Measurements from ENCODE around the gene NAA80. TPM values are rescaled to one million over a fixed set of nuclear protein-coding genes. Genes with fewer than 3 reads are reported as not detected.

The NAA80 gene, protein sequence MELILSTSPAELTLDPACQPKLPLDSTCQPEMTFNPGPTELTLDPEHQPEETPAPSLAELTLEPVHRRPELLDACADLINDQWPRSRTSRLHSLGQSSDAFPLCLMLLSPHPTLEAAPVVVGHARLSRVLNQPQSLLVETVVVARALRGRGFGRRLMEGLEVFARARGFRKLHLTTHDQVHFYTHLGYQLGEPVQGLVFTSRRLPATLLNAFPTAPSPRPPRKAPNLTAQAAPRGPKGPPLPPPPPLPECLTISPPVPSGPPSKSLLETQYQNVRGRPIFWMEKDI
- total RNA-seq (2014; rRNA removed; shearing (Covaris generic)): 14.2 and 15.3 TPM in 2 replicates

DNA sequence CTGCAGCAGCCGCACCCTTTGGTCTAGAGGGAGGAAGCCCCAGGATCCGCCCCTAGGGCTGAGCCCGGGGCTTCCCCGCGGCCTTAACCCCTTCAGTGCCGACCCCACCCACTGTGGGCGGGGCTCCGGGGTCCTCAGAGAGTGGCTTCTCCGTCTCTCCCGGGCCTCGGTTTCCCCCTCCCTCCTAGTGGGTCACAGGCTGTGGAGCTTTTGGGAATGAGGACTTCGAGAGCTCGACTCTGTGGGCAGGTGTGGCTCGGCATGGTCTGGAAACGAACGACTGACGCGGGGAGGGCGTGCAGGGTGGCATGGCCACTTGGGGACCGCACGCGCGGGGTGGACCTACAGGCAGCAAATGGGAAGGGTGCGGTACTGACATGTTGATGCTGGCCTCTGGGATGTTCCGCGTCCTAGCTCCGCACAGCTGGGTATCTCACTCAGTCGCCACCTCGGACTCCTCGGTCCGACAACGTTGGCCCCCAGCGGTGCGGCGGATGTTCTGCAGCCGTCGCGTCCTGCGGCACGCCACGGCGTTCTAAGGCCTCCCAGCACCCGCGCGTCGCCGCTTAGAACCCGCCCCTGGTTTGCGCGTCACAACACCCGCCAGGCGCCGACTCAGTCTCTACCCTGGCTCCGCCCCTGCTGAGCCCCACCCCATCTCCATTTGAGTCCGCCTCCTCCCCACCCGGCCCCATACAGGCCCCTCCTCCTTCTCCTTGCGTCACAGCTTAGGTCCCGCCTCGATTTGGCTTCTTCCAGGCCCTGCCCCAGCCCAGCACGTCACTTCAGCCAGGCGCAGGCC, at the start of gene NAA80, which contains the start of gene HYAL3:
Gene NAA80 (minus strand): TSS at position 570 of the 802 bp plus-strand sequence. CDS start 1,942 bp downstream, outside the sequence.
Gene HYAL3 (minus strand): TSS at position 570 of the 802 bp plus-strand sequence. CDS start 3,803 bp downstream, outside the sequence.
- DNase-seq (ENCODE audit: low spot score): peak; percentile 96

DNA sequence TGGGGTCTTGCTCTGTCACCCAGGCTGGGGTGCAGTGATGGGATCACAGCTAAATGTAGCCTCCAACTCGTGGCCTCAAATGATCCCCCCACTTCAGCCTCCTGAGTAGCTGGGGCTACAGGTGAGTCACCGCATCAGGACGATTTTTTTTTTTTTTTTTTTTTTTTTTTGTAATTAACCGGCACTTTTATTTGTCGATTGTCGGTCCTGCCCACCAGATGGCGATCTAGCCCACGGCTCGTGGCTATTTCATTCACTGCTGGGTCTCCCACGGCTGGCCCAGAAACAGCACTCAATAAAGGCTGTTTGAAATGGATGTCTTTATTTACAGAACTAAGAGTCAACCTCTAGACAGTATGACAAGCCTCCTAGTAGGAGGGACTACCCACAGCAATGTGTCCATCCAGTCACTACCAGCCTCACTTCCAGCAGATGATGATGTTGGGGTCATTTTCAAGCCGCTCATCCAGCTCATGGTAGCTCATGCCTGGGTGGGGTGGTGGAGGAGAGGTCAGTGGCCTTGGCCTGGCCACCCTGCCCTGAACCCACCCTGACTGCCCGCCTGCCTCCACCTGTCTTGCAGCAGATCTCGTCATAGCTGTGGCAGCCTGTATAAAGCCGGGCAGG, 48.1 kb upstream of the NAA80 start:
- peak; percentile 74 for DNase-seq (ENCODE audit: low spot score)

DNA sequence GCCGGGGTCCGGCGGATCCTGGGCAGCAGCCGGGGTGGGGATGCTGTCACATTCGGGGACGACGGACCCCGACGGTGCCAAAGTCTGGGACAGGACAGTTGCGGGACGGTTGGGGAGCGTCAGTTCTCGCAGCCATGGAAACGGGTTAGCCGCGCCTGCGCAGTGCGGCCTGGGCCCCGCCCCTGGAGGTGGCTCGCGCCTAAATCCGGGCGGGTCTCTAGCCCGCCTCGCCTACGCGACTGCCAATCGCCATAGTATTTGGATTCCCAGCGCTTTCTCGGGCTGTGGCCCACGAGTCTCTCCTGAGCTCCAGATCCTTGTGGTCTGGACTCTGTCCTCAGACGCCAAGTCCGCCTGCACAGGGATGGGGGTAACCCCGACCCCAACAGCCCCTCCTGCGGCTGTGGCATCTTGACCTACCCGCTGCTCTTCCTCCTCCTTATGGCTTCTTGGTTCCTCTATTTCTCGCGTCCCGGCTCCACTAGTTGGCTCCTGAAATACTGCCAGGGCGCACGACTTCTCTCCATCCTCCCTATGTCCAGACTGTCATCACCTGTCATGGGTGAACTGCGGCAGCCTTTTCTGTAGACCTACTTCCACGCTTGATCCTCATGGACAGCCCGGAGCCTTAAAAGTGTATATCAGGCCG, 46.5 kb upstream of the NAA80 start, which contains the start of gene ZMYND10:
Gene ZMYND10 (minus strand): TSS at position 147 of the 649 bp plus-strand sequence. CDS start 153 bp downstream, outside the sequence.
- DNase-seq (ENCODE audit: low spot score): peak; percentile 37

DNA sequence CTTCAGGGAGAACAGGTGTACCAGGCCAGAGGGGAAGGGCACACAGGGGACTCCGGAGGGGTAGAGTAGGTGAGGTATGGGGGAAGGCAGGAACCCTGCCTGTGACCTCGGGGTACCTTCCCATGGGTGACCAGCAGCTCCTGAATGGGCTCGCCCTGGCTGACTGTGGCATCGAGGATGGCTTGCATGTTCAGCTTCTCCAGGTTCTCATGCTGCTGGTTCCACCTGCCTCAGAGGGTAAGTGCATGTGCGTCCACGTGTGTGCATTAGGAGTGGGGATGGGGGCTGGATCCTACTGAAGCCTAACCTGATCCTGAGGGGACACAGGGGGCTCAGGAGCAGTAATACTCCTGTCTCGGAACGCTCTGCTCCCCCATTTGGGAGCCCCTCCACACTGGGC, 45.8 kb upstream of the NAA80 start:
- no peak for DNase-seq (ENCODE audit: low spot score)

DNA sequence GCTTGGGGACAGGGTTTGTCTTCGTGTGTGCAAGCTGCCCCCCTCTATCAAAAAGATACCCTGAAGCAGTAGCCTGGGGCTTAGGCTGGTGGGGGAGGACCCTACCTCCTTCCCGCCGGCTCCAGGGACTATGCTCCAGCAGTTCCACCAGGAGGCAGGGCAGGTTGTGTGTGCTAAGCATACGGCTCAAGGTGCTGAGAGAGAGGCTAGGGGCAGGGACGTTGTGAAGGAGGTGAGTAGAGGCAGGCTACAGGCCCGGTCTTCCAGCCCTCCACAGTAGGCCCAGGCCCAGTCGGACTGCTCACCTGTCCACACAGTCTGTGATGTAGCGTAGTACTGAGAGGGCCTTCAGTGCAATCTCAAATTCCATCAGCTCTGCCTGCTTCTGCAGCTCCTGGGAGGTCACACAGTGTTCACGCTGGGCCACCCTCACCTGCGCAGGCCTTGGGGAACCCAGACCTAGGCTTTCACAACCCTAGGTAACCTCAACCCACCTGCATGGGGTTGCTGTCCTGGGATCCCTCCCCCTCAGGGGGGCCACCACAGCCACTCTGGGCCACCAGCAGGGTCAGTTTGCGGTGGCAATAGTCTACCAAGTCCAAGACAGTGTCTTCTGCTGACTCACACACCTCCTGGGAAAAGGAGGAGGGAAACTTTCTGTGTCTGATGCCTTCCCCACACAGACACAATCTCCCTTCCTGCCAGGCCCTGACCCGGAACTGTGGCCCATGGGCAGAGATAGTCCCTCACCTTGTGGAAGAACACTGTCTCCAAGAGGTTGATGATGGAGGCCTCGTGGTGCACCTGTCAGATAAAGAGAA, 43.8 kb upstream of the NAA80 start:
- no peak for DNase-seq (ENCODE audit: low spot score)

DNA sequence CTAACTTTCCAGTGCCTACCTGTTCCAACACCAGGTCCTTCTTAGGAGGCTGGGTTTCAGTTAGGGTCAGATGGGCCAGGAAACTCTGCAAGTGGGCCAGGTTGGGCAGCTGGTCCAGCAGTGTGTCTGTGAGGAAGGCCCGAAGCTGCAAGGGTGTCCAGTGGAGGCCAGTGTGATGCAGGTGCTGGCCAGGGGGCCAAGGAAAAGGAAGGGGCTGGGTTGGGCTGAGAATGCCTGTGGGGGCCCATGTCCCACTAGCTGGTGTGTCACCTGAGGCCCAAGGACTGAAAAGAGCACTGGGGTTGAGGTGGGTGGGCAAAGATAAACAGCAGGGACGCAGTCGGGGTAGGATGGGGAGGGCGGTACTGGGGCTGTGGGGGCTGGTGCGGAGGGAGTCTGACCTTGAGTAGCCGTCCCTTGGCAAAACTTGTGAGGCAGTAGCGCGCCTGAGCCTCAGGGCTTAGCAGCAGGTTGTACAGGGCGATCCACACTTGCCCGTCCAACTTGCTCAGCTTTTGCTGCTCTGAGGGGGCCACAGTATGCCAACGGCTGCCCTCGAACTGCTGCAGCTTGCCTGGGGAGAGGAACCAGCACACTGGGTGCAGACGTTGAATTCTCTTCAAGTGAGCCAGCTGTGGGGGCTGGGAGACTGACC, 42.9 kb upstream of the NAA80 start:
- no peak for DNase-seq (ENCODE audit: low spot score)

DNA sequence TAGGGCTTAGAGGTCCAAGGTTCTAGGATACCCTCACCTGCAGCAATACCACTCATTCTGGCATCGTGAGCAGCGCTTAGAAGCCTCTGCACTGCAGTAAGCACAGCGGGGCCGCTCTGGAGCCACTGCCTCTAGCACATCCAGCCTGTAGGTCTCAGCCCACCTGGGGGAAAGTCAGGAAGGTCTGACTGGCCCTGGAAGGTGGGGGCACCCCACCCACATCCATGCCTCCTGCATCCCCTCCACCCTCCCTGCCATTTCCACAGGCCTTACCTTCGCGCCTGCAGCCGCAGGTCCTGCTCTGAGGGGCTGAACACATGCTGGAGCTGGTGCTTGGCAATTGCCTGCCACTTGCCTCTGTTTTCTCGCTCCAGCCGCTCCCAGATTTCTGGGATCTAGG, 42.3 kb upstream of the NAA80 start:
- no peak for DNase-seq (ENCODE audit: low spot score)

DNA sequence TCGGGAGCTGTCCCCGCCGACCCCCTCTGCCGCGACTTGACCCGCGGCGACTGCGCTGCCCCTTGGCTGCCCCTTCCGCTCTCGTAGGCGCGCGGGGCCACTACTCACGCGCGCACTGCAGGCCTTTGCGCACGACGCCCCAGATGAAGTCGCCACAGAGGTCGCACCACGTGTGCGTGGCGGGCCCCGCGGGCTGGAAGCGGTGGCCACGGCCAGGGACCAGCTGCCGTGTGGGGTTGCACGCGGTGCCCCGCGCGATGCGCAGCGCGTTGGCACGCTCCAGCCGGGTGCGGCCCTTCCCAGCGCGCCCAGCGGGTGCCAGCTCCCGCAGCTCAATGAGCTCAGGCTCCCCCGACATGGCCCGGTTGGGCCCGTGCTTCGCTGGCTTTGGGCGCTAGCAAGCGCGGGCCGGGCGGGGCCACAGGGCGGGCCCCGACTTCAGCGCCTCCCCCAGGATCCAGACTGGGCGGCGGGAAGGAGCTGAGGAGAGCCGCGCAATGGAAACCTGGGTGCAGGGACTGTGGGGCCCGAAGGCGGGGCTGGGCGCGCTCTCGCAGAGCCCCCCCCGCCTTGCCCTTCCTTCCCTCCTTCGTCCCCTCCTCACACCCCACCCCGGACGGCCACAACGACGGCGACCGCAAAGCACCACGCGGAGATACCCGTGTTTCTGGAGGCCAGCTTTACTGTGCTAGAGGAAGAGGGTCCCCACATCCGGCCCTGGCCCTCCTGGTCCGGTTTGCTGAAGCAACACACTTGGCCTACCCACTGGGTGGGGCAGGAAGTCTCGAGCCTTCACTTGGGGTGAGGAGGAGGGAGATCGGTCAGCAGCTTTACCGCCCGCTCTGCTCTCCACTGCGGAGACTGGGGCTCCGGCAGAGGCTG, 41.5 kb upstream of the NAA80 start, which contains the start of gene RASSF1:
Gene RASSF1 (minus strand): TSS at position 389 of the 882 bp plus-strand sequence. CDS start 31 bp downstream, at position 358.
- DNase-seq (ENCODE audit: low spot score): peak; percentile 43

DNA sequence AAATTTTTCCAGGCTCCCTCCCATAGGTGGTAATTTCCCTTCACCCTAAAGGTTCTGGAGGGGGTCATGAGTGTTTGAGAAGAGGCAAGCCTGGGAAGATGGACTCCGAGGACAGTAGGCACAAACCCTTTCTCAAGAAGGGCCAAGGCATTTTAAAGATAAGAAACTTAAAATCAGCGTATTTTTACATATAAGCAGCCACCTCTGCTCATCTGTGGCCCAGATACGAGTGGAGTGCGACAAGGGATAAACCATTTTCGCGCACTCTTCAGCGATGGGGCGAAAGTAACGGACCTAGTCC, 40.9 kb upstream of the NAA80 start:
- no peak for DNase-seq (ENCODE audit: low spot score)

DNA sequence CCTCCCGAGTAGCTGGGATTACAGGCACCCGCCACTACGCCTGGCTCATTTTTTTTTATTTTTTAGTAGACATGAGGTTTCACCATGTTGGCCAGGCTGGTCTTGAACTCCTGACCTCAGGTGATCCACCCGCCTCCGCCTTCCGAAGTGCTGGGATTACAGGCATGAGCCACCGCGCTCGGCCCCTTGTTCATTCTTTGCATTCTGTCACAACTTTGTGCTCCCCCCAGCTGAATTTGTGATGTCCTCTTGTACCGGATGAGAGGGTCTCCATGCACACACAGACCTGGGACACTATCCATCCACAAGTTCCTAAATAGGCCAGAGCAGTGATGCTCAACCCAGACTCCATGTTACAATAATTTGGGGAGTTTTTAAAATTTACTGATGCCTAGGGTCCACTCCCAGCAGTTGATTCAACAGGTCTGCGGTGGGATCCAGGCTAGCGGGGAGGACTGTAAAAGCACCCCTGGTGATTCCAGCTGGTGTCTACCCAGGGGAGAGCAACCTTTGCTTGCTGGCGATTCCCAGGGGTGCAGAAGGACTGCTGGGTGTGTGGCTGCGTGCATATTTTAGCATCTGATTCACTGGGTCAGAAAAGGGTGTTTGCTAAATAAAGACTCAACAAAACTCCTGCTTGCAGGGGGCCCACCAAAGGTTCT, 40.4 kb upstream of the NAA80 start:
- DNase-seq (ENCODE audit: low spot score): no peak

DNA sequence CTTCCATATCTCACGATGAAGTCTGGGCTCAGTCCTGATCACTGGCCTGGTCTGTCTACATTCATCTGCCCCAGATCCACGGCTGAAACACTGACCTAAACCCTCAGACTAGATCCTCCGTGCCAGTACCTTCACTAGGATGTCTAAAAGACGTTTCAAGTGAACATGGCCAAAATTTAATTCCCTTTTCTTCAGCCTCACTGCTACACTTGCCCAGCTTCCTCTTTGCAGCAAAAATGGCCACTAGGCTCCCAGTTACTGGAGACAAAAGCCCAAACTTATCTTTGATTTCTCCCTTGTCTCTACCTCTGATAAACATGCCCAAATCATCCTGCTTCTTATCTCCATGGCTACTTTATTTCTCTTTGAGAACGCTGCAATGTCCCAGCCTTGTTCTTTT, 39.8 kb upstream of the NAA80 start:
- DNase-seq (ENCODE audit: low spot score): no peak

DNA sequence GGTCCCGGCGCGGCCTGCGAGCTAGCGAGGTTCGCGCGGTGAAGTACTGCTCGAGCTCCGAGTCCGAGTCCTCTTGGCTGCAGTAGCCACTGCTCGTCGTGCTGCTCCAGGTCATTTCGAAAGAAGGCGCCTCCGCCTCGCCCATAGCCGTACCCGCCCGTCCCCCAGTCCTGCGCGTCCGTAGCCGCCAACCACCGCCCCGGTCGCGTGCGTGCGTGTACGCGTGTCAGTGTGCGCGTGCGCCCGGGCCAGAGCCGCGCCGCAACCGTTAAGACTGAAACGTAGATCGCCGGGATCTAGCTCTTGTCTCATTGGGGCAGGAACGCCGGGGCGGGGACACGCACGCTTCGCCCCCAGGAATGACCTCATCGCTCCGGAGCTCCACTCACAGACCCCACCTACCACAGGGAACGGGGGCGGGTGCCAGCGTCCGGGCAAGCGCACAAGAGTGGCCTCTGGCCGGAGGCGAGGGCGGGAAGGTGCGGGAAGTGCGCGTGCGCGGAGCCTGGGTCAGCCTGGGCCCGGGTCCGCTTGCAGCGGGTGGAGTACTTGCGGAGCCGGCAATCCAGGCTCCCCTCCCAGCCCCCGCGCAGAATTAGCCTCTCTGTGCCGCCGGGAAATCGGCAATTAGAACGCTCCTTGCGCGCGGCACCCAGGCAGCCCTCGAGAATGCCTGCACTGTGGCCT, 38.1 kb upstream of the NAA80 start:
- DNase-seq (ENCODE audit: low spot score): peak; percentile 90

DNA sequence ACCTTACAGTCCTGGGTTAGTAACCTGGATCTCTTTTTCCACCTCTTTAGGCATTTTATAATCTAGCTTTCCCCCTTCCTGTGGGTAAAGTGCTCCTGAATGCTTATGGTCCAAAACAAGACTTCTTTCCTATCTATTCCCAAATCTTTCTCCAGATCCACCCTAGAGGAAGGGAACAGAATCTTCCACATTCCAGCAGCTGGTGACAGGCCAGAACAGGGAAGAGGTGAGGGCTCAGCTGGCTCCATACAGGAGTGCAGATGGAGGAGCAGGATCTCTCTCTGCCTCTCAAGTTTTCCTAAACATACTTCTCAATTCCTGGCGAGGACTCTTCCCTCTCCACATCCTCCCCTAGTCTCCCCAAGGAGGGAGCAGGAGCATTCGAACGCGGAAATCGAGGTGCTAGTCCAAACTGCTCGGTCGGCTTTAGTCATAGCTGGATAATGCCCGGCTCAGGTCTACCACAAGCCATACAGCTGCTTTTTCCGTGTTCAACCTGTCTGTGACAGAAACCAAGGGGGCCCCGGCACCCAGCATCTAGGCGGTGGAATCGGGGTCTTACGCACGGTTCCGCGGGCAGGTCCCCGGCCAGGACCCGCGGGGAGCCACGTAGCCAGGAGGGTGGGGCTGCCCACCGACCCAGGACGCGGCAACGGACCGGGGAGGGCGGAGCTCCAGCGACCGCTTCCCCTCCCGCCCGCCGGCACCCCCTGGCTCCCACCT, 37.4 kb upstream of the NAA80 start:
- DNase-seq (ENCODE audit: low spot score): peak; percentile 42

DNA sequence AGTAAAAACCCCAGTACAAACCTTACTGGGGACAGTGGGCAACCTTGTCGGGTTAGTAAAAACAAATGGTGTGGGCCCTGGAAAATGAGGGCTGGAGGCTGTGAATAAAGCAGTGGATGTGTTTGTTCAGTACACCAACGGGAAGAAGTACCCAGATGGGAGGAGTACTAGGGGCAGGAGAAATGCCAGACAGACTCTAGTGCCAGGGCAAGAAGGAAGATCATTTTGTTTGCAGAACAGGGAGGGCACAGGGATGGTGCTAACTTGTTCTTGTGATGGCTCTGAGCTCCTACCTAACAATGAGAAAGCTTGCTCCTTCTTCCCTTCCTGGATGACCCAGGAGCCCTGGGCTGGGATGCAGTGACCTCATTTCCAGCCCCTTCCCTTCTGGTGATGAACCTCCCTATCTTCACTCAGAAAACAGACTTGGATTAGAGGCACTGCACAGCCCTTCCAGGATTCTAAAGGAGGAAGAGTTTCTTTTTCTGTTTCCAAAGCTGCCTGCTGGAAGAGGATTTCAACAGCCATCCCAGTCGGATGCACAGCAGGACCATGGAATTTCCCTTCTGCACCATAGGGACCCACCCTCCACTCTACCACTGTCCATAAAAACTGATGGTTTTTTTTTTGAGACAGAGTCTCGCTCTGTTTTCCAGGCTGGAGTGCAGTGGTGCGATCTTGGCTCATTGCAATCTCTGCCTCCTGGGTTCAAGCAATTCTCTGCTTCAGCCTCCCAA, 35.3 kb upstream of the NAA80 start:
- no peak for DNase-seq (ENCODE audit: low spot score)

DNA sequence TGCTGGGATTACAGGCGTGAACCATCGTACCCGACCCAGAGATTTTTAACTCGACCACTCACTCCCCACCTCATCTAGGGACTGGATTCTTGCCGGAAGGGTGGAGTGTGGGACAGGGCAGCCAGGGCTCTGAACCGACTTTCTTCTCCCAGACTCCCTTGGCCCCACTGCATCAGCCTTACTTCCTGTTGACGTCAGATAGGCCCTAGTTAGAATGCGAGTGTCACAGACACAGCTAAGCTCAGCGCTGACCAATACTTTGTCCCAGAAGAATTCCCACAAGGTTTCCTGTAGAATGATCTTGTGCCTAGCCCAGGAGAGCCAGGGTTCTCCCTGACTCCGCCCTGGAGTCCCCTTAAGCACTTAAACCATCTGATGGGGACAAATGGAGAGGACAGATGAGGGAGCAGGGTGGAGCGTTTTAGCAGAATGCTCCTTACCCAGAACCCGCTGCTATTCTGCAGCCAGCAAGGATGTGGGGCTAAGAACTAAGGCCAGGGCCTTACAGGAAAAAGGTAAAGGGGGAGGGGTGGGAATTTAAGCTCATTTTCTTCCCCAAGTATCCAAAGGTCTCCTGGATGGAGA, 34.6 kb upstream of the NAA80 start:
- no peak for DNase-seq (ENCODE audit: low spot score)

DNA sequence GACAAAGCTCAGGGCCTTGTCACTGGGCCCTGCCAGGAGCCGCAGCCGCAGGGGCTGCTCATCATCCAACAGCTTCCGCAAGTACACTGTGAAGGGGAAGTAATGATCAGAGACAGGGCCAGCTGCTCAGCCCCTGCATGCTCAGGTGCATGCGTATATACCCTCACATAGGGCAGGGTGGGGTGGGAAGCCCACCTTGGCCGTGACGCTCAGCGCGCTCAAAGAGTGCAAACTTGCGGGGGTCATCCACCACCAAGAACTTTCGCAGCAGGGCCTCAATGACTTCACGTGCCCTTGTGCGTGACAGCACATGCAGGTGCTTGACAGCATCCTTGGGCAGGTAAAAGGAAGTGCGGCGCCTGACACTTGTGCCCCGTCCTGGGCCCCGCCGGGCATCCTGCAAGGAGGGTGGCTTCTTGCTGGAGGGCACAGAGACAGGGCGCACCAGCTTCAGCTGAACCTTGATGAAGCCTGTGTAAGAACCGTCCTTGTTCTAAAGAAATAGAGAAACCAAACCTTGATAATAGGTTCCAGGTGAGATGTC, 32.2 kb upstream of the NAA80 start:
- DNase-seq (ENCODE audit: low spot score): no peak

Data from HT-29 (cell line).